ENCODE results near the gene GREB1L. TPM values are rescaled to one million over a fixed set of nuclear protein-coding genes. Genes with fewer than 3 reads are reported as not detected.
"Not testable (repeated sequence)": the region's sequence is repeated elsewhere in the genome, so short reads cannot be mapped to it uniquely, and the experiment has no call there.

The GREB1L gene
- total RNA-seq, 1 donor from 2014 or later: 0.98 TPM

DNA sequence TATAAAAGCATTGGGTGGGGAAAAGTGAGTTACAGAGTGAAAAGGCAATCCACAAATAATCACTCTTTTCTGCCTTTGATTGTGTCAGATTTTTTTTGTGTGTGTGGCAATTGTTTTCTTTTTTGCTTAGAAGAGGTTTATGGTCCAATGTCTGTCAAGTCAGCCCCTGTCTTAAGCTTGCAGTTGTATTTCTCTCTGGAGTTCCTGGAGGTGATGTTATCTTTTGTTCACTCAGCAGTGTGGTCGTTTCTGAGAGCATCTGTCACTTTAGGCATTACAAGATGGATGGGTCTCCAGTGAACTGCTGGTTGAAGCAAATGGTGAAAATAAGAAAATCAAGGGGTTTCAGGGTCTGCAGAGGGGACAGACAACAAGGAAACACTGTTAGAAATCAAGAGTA, 121.3 kb downstream of the GREB1L start:
- intact Hi-C loops (cut with DNase I): no loop called here
- Histone ChIP-seq H3K36me3 (no peaks in the 10 kb centered on the region), H3K4me1 (no peaks in the 10 kb centered on the region), H3K27ac (no peak overlapping the region), H3K9me3 (no peaks in the 10 kb centered on the region), H3K4me3 (no peak overlapping the region), H3K27me3 (no peaks in the 10 kb centered on the region)
- no peak for DNase-seq (ENCODE audit: extremely low spot score in 2 of 2)
- TF ChIP-seq CTCF (IDR thresholded peaks at IDR 0.05): no peak
- TF ChIP-seq POLR2AphosphoS5 (IDR thresholded peaks at IDR 0.05; ENCODE audit: insufficient read depth in 1 of 2, low read depth in 1 of 2): no peak
- no peak for TF ChIP-seq POLR2A (IDR thresholded peaks at IDR 0.05)

DNA sequence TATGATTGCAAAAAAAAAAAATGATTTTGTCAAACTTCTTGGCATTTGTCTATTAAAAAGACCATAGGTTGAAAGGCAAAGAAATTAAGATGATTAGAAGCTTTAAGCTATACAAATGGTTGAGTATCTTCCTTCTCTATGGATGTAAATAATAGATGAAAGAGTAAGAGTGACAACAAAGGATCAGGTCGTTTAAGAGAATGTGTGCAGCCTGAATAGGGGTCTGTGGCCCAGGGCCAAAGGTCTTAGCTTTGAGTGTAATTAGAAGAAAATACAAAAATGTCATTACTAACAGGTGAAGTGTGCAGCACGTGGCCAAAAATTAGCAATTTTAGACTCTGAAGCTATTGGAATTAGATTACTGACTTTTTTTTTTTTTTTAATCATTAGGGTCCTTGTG, 122.4 kb downstream of the GREB1L start:
- Histone ChIP-seq H3K9me3 (no peaks in the 10 kb centered on the region), H3K4me3 (no peak overlapping the region), H3K36me3 (no peaks in the 10 kb centered on the region), H3K27me3 (no peaks in the 10 kb centered on the region), H3K27ac (no peak overlapping the region), H3K4me1 (no peaks in the 10 kb centered on the region)
- intact Hi-C loops (cut with DNase I): no loop called here
- no peak for TF ChIP-seq CTCF (IDR thresholded peaks at IDR 0.05)
- TF ChIP-seq POLR2A (IDR thresholded peaks at IDR 0.05): no peak
- TF ChIP-seq POLR2AphosphoS5 (IDR thresholded peaks at IDR 0.05; ENCODE audit: insufficient read depth in 1 of 2, low read depth in 1 of 2): no peak
- DNase-seq (ENCODE audit: extremely low spot score in 2 of 2): no peak

- no peak for TF ChIP-seq CTCF (IDR thresholded peaks at IDR 0.05)
- no peak for TF ChIP-seq POLR2A (IDR thresholded peaks at IDR 0.05)
- no peak for TF ChIP-seq POLR2AphosphoS5 (IDR thresholded peaks at IDR 0.05; ENCODE audit: insufficient read depth in 1 of 2, low read depth in 1 of 2)
- intact Hi-C loops (cut with DNase I): no loop called here
- DNase-seq (ENCODE audit: extremely low spot score in 2 of 2): no peak
- Histone ChIP-seq H3K4me3 (no peak overlapping the region), H3K4me1 (no peaks in the 10 kb centered on the region), H3K27me3 (no peaks in the 10 kb centered on the region), H3K9me3 (no peaks in the 10 kb centered on the region), H3K36me3 (no peaks in the 10 kb centered on the region), H3K27ac (no peak overlapping the region)
These were observed 124.9 kb downstream of the GREB1L start for GRCh38 chr18:21366896-21367295.

- no peak overlapping the region for H3K27ac ChIP-seq
- H3K9me3 ChIP-seq: no peaks in the 10 kb centered on the region
- H3K4me1 ChIP-seq: no peaks in the 10 kb centered on the region
- DNase-seq (ENCODE audit: extremely low spot score in 2 of 2): no peak
- intact Hi-C loops (cut with DNase I): no loop called here
- no peaks in the 10 kb centered on the region for H3K36me3 ChIP-seq
- no peak overlapping the region for H3K4me3 ChIP-seq
- H3K27me3 ChIP-seq: no peaks in the 10 kb centered on the region
- TF ChIP-seq CTCF (IDR thresholded peaks at IDR 0.05) (no peak), POLR2AphosphoS5 (IDR thresholded peaks at IDR 0.05; ENCODE audit: insufficient read depth in 1 of 2, low read depth in 1 of 2) (no peak), POLR2A (IDR thresholded peaks at IDR 0.05) (no peak)
These were observed 127.1 kb downstream of the GREB1L start for GRCh38 chr18:21369146-21369545.

DNA sequence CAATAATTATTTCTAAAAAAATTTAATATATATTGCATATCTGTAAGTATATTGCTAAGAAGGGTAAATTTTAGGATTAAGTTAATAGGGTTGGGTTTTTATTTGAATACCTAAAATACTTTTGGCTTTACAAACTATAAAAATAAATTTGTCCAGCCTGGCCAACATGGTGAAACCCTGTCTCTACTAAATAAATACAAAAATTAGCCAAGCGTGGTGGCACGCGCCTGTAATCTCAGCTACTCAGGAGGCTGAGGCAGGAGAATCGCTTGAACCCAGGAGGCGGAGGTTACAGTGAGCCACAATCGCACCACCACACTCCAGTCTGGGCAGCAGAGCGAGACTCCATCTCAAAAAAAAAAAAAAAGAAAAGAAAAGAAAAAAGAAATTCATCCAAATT, 127.6 kb downstream of the GREB1L start:
- intact Hi-C loops (cut with DNase I); H3K4me1 ChIP-seq; DNase-seq (ENCODE audit: extremely low spot score in 2 of 2); H3K4me3 ChIP-seq; H3K9me3 ChIP-seq; H3K36me3 ChIP-seq; H3K27me3 ChIP-seq; H3K27ac ChIP-seq: not testable (repeated sequence)

GRCh38 chr18:21383031-21383430, 141.0 kb downstream of the GREB1L start:
- TF ChIP-seq POLR2A (IDR thresholded peaks at IDR 0.05) (no peak), POLR2AphosphoS5 (IDR thresholded peaks at IDR 0.05; ENCODE audit: insufficient read depth in 1 of 2, low read depth in 1 of 2) (no peak), CTCF (IDR thresholded peaks at IDR 0.05) (no peak)
- DNase-seq (ENCODE audit: extremely low spot score in 2 of 2): no peak
- intact Hi-C loops (cut with DNase I): no loop called here
- H3K9me3 ChIP-seq: no peaks in the 10 kb centered on the region
- H3K27ac ChIP-seq: no peak overlapping the region
- no peaks in the 10 kb centered on the region for H3K36me3 ChIP-seq
- H3K4me1 ChIP-seq: no peaks in the 10 kb centered on the region
- no peak overlapping the region for H3K4me3 ChIP-seq
- no peaks in the 10 kb centered on the region for H3K27me3 ChIP-seq

All from vagina (tissue), 2 donors.